ENCODE data around the gene IDH3B. TPM values are rescaled to one million over a fixed set of nuclear protein-coding genes. Genes with fewer than 3 reads are reported as not detected.

The IDH3B gene
- polyA plus RNA-seq, 1 donor from 2014 or later: 108 TPM

GRCh38 chr20:2655331-2656116, 8.5 kb downstream of the IDH3B start:
- peaks cover 9 to 15% (median 9%) of the 10 kb centered on the region in 3 donors for H3K4me1 Mint-ChIP-seq
- H3K27ac Mint-ChIP-seq: peak overlapping the region in 2 of 3 donors; percentile 25 to 82
- H3K36me3 Mint-ChIP-seq: peaks cover 5% of the 10 kb centered on the region
- H3K9me3 Mint-ChIP-seq: no peaks in the 10 kb centered on the region
- H3K4me3 Mint-ChIP-seq: peak overlapping the region in 3 of 4 donors; percentile 16 to 87 (median 39)
- no peaks in the 10 kb centered on the region for H3K27me3 Mint-ChIP-seq

- peaks cover 4% of the 10 kb centered on the region for H3K36me3 Mint-ChIP-seq
- no peaks in the 10 kb centered on the region for H3K9me3 Mint-ChIP-seq
- H3K27ac Mint-ChIP-seq: peak overlapping the region; percentile 82 to 94 (median 85)
Measured at GRCh38 chr20:2654831-2655230, 9.2 kb downstream of the IDH3B start.

GRCh38 chr20:2654384-2654822, 9.6 kb downstream of the IDH3B start:
- Mint-ChIP-seq H3K27me3 (no peaks in the 10 kb centered on the region), H3K36me3 (peaks cover 4% of the 10 kb centered on the region), H3K4me3 (peak overlapping the region; percentile 87 to 93 (median 87)), H3K4me1 (peaks cover 9 to 15% (median 9%) of the 10 kb centered on the region in 3 donors), H3K27ac (peak overlapping the region; percentile 82 to 94 (median 85)), H3K9me3 (no peaks in the 10 kb centered on the region)

More at GRCh38 chr20:2654831-2655230, 9.2 kb downstream of the IDH3B start:
- Mint-ChIP-seq H3K4me1 (peaks cover 9 to 15% (median 9%) of the 10 kb centered on the region in 3 donors), H3K4me3 (peak overlapping the region; percentile 62 to 93 (median 87)), H3K27me3 (no peaks in the 10 kb centered on the region)

GRCh38 chr20:2653556-2654383, 10.2 kb downstream of the IDH3B start:
- Mint-ChIP-seq H3K4me1 (peaks cover 9 to 15% (median 9%) of the 10 kb centered on the region in 3 donors), H3K36me3 (peaks cover 4% of the 10 kb centered on the region), H3K27ac (peak overlapping the region; percentile 82 to 94 (median 85)), H3K27me3 (no peaks in the 10 kb centered on the region), H3K9me3 (no peaks in the 10 kb centered on the region), H3K4me3 (peak overlapping the region; percentile 87 to 96 (median 90))

GRCh38 chr20:2652724-2653555, 11.1 kb downstream of the IDH3B start:
- no peaks in the 10 kb centered on the region for H3K27me3 Mint-ChIP-seq
- H3K4me3 Mint-ChIP-seq: peak overlapping the region; percentile 87 to 96 (median 90)
- peak overlapping the region; percentile 82 to 94 (median 85) for H3K27ac Mint-ChIP-seq
- H3K9me3 Mint-ChIP-seq: no peaks in the 10 kb centered on the region
- H3K36me3 Mint-ChIP-seq: peaks cover 2% of the 10 kb centered on the region
- peaks cover 9 to 15% (median 9%) of the 10 kb centered on the region in 3 donors for H3K4me1 Mint-ChIP-seq

- Mint-ChIP-seq H3K4me3 (peak within 1 kb of the TSS; percentile 87 to 96 (median 90)), H3K4me1 (peaks cover 9 to 18% (median 9%) of the 10 kb centered on the region in 3 donors), H3K9me3 (no peaks in the 10 kb centered on the region), H3K27me3 (no peaks in the 10 kb centered on the region), H3K36me3 (peaks cover 2% of the 10 kb centered on the region), H3K27ac (peak within 1 kb of the TSS; percentile 84 to 94 (median 93))
Measured at GRCh38 chr20:2651772-2652723, 12.0 kb downstream of the IDH3B start, which contains the start of gene NOP56. TSS of gene NOP56 (plus strand) at chr20:2652632. CDS start at chr20:2652661, 29 bp downstream.

GRCh38 chr20:2643708-2644107, 20.3 kb downstream of the IDH3B start:
- Mint-ChIP-seq H3K27ac (no peak overlapping the region), H3K4me1 (peaks cover 0 to 5% (median 0%) of the 10 kb centered on the region in 3 donors), H3K36me3 (peaks cover 7% of the 10 kb centered on the region), H3K4me3 (no peak overlapping the region), H3K27me3 (no peaks in the 10 kb centered on the region), H3K9me3 (no peaks in the 10 kb centered on the region)

- Mint-ChIP-seq H3K4me1 (no peaks in the 10 kb centered on the region), H3K36me3 (peaks cover 8% of the 10 kb centered on the region), H3K27ac (no peak overlapping the region), H3K4me3 (no peak overlapping the region), H3K27me3 (peaks cover 2% of the 10 kb centered on the region), H3K9me3 (no peaks in the 10 kb centered on the region)
Measured at GRCh38 chr20:2640899-2641298, 23.1 kb downstream of the IDH3B start.

- no peak overlapping the region for H3K4me3 Mint-ChIP-seq
- peaks cover 8% of the 10 kb centered on the region for H3K36me3 Mint-ChIP-seq
- H3K27me3 Mint-ChIP-seq: peaks cover 4% of the 10 kb centered on the region
- H3K4me1 Mint-ChIP-seq: no peaks in the 10 kb centered on the region
- no peaks in the 10 kb centered on the region for H3K9me3 Mint-ChIP-seq
- no peak overlapping the region for H3K27ac Mint-ChIP-seq
Measured at GRCh38 chr20:2640260-2640659, 23.8 kb downstream of the IDH3B start.

- no peaks in the 10 kb centered on the region for H3K4me1 Mint-ChIP-seq
- peaks cover 5% of the 10 kb centered on the region for H3K36me3 Mint-ChIP-seq
- H3K4me3 Mint-ChIP-seq: peak overlapping the region in 1 of 4 donors; percentile 55
- H3K9me3 Mint-ChIP-seq: peaks cover 0 to 4% (median 0%) of the 10 kb centered on the region in 3 donors
- peaks cover 15% of the 10 kb centered on the region for H3K27me3 Mint-ChIP-seq
- H3K27ac Mint-ChIP-seq: no peak overlapping the region
Measured at GRCh38 chr20:2637246-2637645, 26.8 kb downstream of the IDH3B start.

- Mint-ChIP-seq H3K9me3 (peaks cover 0 to 15% (median 8%) of the 10 kb centered on the region in 3 donors), H3K36me3 (peaks cover 4% of the 10 kb centered on the region), H3K4me1 (no peaks in the 10 kb centered on the region), H3K27me3 (peaks cover 15% of the 10 kb centered on the region), H3K27ac (no peak overlapping the region), H3K4me3 (no peak overlapping the region)
Measured at GRCh38 chr20:2633381-2633780, 30.6 kb downstream of the IDH3B start.

GRCh38 chr20:2631228-2631627, 32.8 kb downstream of the IDH3B start:
- Mint-ChIP-seq H3K4me3 (no peak overlapping the region), H3K4me1 (no peaks in the 10 kb centered on the region), H3K27ac (no peak overlapping the region), H3K9me3 (peaks cover 0 to 21% (median 14%) of the 10 kb centered on the region in 3 donors), H3K36me3 (peaks cover 3% of the 10 kb centered on the region), H3K27me3 (peaks cover 17% of the 10 kb centered on the region)

GRCh38 chr20:2626853-2627541, 37.0 kb downstream of the IDH3B start:
- Mint-ChIP-seq H3K36me3 (peaks cover 3% of the 10 kb centered on the region), H3K27ac (no peak overlapping the region), H3K4me1 (no peaks in the 10 kb centered on the region), H3K4me3 (no peak overlapping the region), H3K27me3 (peaks cover 13% of the 10 kb centered on the region), H3K9me3 (peaks cover 2 to 26% (median 11%) of the 10 kb centered on the region in 3 donors)

Data from IgD-negative memory B cell (primary cell).